GM18502 (cell line): ENCODE results near the gene STX4.

Experiments used
- ATAC-seq: cut with Tn5 transposase; IDR thresholded peaks from one replicate; pipeline ENCODE4 v1.9.1; 2021; ENCODE audit warnings: mild to moderate bottlenecking; ENCODE audit not compliant: unreplicated experiment, poor library complexity

The STX4 gene

DNA sequence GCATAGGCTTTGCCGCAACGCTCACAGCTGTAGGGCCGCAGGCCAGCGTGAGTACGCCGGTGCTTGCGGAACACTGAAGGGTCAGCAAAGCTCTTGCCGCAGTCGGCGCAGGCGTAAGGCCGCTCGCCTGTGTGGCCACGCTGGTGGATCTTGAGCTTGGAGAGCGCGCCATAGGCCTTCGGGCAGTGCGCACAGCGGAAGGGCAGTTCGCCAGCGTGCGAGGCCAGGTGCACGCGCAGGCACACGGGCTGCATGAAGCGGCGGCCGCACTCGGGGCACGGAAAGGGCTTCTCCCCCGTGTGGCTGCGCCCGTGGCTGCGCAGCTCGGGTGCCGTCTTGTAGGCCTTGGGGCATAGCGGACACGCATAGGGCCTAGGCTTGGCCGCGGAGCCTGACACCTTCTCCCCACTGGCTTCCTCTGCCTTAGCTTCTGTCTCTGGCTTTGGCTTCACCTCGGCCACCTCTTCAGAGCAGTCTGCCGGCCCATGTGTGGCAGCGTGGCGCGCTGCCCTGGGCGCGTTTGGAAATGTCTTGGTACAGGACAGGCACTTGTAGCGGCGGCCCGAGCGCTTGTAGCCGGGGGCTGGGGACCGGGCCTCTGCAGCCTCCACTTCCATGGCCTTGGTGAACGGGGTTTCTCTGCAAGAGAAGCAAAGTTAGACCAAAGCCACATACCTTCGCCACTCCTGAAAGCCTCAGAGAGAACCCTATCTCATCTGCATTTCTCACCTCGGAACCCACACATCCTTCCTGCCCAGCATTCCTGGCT is 30.7 kb downstream of the STX4 start:
- no peak for ATAC-seq

DNA sequence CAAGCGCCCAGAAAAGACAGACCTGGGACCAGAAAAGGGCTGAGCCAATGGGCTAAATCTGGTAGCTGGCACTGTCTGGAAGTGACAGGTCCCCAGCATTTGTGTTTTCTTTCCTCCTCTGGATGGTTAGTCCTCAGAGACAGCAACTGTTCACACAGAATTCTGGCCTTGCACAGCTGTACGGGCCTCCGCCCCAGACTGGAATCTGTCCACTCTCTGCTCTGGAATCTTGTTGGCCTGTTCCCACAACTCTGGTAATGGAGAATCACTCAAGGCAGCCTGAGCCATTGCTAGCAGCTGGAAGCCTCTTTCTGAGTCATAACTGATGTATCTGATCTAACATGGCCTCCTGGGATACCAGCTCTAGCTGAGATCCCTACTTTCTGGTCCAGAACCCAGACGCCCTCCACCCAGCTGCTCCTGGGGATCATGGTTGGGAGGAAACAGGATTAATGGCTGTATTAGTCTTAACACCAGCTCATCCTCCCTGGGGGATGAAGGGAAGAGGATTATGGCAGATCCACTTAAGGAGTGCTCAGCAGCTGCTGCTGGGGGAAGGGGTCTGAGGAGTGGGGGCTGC is 31.6 kb downstream of the STX4 start:
- ATAC-seq = no peak

- ATAC-seq = no peak
These were observed 34.0 kb downstream of the STX4 start for GRCh38 chr16:31067342-31067741.

GRCh38 chr16:31071861-31072260 is 38.5 kb downstream of the STX4 start:
- no peak for ATAC-seq

DNA sequence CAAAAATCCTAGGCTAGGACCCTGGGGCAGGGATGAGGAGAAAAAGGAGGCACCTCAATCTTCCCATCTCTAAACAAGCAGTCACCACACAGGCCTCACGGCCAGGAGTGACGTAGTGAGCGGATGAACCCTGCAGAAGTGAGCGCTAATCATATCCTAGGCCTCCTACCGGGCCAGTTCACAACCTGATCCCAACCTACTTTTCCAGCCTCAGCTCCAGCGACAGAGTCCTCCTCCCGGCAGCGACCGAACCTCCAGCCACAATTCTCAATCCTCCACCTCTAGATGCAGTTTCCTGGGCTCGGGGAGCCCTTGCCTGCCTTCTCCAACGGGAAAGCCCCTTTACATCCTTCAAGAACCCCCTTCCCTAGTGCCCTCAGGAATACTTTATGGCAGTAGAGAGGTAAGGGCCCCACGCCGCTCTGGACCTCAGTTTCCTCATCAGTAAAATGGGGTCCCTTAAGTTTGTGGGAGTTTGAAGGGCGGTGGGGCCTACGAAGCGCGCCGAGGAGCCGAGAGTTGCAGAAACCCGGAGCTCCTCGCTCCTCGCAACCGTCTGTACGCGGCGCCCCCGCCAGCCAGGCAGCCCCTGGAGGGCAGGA is 39.3 kb downstream of the STX4 start:
- ATAC-seq = peak; percentile 3

DNA sequence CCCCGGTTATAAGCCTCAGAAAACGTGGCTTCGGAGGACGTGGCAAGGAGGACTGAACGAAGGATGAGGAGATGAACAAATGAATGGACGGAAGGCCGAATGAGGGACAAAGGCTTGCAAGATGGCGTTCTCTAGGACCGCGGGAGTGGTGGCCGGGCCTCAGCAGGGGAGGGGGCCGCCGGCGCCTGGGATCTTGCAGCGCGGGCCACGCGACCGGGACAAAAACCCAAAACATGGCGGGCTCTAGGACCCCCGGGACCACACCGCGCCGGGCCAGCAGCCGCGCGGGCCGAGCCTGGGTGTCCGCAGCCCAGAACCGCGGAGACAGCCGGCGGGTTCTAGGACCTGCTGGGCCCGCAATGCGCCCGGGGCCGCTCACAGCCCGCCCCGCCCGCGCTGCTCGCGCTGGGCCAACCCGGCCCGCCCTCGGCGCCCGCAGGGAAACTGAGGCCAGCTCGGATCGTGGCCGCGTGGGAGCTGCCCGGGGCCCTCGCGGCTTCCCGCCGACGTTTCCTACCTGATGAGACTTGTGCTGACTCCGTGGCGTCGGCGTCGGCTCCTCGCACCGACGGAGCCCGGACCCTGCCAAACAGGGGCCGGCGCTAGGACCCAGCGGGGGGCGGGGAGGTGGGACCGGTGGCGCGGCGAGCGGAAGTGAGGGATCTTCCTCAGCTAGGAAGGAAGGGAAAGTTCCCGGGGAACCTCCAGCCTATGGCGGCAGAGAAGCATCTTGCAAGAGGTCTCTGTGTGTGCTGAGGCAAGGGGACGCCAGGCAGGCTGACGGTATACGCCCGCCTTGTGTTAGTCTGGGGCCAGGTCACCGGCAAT is 40.0 kb downstream of the STX4 start:
- ATAC-seq = peak; percentile 54

GRCh38 chr16:31073970-31074813 is 40.8 kb downstream of the STX4 start, which contains the start of the genes ZNF646 and ZNF668:
ZNF646 (plus strand) TSS chr16:31074422; CDS start chr16:31076325, 1,903 bp downstream.
ZNF668 (minus strand) TSS chr16:31074240; CDS start chr16:31064459, 9,781 bp downstream.
- peak; percentile 77 for ATAC-seq

DNA sequence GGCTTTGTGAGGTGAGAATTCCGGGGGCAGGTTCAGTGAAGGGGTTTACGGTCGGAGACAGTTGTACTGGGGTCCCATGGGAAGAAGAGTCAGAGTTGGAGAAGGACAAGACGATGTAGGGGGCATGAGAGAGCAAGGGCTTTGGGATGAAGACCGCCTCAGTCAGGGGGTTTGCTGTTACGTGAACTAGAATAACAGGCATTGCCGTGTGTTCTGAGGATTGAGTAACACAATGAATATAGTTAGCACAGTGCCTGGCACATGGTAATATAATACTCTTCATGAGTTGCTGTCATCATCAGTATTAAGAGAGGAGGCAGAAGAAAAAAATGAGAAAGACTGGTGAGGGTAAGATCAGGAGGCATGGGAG is 41.4 kb downstream of the STX4 start:
- no peak for ATAC-seq

GRCh38 chr16:31076319-31076718 is 43.0 kb downstream of the STX4 start:
- ATAC-seq = no peak

- no peak for ATAC-seq
These were observed 43.7 kb downstream of the STX4 start for GRCh38 chr16:31077024-31077423.

DNA sequence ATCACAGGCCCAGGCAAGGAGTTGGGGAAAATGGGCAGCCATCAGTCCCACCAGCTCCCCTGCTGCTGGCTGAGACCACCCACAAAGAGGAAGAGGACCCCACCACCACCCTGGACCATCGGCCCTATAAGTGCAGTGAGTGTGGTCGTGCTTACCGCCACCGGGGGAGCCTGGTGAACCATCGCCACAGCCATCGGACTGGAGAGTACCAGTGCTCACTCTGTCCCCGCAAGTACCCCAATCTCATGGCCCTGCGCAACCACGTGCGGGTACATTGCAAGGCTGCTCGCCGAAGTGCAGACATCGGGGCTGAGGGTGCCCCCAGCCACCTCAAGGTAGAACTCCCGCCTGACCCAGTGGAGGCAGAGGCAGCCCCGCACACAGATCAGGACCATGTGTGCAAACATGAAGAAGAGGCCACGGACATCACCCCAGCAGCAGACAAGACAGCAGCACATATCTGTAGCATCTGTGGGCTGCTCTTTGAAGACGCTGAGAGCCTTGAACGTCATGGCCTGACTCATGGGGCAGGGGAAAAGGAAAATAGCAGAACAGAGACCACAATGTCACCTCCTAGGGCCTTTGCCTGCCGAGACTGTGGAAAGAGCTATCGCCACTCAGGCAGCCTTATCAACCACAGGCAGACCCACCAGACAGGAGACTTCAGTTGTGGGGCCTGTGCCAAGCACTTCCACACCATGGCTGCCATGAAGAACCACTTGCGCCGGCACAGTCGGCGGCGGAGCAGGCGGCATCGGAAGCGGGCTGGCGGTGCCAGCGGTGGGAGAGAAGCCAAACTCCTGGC is 44.4 kb downstream of the STX4 start:
- ATAC-seq = no peak

- no peak for ATAC-seq
These were observed 45.4 kb downstream of the STX4 start for GRCh38 chr16:31078597-31079341.

GRCh38 chr16:31079342-31079944 is 46.1 kb downstream of the STX4 start:
- ATAC-seq = no peak

DNA sequence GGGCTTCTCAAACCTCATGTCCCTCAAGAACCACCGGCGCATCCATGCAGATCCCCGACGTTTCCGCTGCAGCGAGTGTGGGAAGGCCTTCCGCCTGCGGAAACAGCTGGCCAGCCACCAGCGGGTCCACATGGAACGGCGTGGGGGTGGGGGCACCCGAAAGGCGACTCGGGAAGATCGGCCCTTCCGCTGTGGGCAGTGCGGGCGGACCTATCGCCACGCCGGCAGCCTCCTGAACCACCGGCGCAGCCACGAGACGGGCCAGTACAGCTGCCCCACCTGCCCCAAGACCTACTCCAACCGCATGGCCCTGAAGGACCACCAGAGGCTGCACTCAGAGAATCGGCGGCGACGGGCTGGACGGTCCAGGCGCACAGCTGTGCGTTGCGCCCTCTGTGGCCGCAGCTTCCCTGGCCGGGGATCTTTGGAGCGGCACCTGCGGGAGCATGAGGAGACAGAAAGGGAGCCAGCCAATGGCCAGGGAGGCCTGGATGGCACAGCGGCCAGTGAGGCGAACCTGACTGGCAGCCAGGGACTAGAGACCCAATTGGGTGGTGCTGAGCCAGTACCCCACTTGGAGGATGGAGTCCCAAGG is 46.8 kb downstream of the STX4 start:
- ATAC-seq = no peak

GRCh38 chr16:31080756-31081419 is 47.5 kb downstream of the STX4 start:
- no peak for ATAC-seq

- ATAC-seq = no peak
These were observed 48.3 kb downstream of the STX4 start for GRCh38 chr16:31081428-31082351.
